HG02798 (cell line): ENCODE measurements around the gene TSHZ2.

Source experiments
- ATAC-seq: cut with Tn5 transposase; IDR thresholded peaks from one replicate; pipeline ENCODE4 v1.9.1; 2021; ENCODE audit warnings: mild to moderate bottlenecking; ENCODE audit not compliant: unreplicated experiment, poor library complexity

The TSHZ2 gene

DNA sequence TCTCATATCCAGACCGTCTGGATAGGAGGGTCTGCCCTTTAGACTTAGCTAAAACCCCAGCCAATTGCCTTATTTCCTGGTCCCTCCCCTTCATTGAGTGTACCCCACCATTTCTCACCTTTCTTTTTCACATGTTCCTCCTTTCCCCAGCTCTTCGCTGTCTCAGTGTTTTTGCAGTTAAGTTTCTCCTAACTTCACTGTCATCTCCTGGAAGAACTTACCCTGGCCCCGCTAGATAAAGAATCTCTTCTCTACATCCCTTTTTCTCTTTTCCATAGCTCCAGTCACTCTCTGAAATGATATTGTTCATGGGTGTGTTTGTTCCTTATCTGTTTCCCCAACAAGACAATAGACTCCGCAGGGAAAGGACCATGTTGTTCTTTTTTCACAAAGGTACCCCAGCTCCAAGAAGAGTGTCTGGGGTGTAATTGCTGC is 208.8 kb downstream of the TSHZ2 start:
- no peak for ATAC-seq

DNA sequence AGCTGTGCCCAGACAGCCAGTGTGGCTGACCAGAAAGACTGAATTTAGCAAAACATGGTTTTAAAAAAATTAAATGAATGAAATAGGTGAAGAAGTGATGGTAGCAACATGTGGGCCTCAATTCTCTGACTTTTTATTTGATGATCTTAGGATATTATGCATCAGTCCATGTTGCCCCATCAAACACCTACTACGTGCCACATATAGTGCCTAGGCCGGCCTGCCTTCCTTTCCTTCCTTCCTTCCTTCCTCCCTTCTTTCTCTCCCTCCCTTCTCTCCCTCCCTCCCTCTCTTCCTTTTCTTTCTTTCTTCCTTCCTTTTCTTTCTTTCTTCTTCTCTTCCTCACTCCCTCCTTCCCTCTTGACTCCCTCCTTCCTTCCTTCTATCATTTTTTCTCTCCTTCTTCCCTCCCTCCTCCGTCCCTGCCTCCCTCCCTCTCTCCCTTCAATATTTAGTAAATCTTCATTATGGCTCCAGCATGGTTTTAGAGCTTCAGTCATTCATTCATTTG is 209.8 kb downstream of the TSHZ2 start:
- ATAC-seq: no peak

DNA sequence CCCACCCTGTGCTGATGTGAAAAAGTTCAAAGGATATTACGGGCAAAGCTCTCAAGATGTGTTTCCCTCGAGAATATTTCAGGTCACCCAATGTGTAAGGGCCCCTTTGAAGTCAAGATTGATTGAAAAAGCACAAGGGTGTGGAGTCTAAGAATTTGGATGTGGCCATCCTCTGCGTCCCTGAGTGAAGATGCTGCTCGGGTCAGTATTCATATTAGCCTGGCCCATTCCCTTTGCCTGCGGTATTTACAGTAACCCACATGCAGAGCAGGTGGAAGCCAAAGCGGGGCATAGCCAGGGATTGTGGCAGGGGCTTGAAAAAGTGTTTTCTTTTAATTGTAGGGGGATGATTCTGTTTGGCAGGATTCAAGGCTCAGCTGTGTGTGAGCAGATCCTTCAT is 211.0 kb downstream of the TSHZ2 start:
- no peak for ATAC-seq

DNA sequence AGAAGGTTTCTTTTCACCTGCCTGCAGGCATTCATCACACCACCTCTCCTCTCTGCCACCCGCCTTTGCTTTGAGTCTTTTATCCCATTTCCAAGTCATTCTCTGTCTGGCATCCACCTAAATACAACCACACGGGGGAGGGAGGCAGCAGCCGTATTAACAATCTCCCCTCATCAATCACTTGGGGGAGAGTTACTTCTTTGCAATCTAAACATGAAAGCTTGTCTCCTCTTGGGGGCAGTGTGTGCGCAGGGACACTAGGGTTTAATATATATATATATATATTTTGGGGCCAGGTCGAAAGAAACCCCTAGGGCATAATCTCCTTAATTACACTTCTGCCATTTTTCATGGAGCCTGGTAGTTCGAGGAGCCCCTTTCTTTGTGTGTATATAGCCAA is 214.5 kb downstream of the TSHZ2 start:
- ATAC-seq: no peak

DNA sequence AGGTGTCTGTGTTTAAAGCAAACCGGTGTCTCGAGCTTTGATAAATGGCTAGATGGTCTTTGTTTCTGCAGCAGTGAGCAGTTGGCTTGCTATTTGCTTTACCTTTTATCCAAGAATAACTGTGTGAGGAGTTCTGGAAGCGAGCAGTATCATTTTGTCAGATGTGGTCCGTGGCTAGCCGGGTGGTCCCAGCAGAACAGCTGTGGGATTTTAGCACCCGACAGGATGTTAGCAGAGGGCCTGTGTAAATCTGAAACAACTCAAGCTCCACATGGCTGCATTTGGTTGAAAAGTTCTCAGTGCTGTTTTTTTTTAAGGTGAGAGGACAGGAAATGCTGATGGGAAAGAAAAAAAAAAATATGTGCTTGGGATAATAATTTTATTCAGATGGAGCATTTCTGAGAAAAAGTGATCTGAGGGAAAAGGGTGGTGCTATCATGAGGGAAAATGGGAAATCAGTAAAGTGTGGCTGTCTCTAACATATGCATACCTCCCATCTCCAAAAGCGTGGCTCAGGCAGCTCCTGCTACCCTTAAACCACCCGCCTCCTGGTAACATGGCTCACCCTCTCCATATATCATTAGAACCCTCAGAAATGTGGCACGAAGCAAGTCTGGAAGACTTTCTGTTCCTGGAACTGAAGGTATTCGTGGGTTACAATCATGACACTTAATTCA is 215.4 kb downstream of the TSHZ2 start:
- no peak for ATAC-seq

DNA sequence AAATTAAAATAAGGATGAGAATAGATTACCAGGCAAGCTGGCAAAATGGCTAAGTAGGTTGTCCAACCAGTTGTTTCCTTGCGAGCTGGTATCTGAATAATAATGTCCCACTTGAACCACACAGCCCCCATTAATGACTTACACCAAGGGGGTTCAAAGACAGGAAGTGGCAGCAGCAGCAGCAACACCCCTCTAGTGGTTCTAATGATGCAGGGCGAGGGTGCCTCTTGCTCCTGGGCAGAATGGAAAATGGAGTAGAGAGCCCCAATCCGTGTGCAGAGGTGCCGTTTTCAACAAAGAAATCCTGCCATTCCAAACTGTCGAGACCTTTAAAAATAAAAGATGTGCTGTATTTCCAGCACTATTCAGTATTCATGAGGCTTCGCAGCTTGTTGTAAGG is 218.1 kb downstream of the TSHZ2 start:
- ATAC-seq: no peak

DNA sequence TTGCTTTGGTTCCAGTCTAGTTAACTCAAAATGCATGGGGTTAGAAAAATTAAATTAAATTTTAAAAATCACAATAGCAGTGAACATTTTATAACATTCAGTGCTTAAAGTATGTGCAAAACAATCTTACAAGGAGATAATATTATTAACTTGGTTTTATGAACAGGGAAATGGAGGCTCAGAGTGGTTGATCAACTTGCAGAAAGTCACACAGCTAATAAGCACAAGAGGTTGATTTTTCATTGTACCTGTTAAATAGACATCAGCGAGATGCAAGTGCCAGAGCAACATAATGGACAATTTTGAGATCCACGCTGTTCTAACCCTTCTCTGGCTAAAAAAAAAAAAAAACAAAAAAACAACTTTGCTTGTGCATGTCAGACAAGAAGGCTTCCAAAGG is 219.8 kb downstream of the TSHZ2 start:
- no peak for ATAC-seq

DNA sequence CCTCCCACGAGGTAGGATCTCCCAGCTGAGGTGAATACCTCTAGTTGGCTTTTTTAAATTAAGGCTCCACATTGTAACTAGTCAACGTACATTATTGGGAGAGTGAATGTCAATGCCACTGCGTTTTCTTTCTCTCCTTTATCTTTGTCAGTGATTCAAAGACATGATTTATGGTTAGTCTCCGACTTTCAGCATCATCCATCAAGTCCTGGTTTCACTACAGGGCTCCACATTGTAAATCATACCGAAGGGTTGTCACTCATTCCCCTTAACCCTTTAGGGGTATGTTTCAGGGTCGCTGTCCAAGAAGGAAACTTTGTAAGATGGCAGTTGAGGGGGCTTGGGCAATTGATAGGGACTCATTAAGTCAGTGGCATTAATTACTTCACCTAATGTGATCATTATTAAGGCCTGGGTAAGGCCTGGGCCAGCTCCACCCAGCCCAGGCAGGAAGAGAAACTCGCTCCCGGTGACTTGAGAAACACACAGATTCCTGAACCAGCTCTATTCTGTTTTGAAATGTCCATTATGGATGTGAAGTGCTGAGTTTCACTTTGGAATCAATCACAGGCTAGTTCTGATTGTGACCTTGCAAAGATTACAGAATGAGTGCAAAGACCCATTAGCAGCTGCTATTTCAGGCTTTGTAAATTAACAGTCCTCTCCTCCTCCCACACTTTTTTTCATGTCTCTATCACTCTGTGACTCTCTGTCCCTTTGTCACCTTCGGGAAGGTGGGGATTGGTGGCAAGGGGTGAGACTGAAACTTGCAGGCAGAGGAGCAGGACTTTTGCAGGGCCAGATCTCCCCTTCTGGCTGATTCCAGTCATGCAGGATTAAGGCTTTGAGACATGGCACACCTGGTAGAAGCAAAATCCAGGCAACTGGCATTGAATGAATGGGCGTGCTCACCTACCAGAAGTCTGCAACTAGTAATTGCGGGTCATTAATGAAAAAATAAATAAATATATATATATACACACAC is 222.4 kb downstream of the TSHZ2 start:
- no peak for ATAC-seq

DNA sequence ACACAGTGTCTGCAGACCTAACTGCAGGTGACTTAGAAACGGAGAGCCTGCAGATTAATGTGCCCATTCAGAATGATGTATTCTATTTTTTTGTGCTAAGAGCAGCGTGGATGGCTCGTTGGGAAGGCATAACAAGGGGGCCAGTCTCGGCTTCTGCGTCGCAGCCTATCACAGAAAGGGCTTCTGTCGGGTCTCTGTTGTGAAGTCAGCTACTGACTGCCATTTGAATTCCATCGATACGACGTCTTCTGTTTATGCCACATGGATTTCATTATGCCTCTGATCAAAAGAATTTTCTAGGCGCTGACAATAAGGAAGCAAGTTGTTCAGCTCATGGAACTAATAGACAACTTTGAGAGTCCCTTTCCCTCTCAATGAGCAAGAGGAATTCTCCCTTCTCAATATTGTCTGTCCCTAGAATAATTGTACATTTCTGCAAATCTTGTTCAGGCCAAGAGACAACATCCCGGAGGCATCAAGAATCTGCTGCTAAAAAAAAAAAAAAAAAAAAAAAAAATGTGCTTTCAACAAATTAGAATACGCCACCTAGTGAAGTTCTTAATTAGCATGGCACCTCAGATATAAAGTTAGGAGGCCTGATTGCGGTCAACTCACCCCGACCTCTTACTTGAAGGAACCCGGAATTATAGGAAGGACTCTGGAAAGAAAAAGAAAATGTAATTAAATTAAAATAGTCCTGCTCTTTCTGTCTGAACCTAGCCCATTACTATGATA is 223.9 kb downstream of the TSHZ2 start:
- no peak for ATAC-seq

DNA sequence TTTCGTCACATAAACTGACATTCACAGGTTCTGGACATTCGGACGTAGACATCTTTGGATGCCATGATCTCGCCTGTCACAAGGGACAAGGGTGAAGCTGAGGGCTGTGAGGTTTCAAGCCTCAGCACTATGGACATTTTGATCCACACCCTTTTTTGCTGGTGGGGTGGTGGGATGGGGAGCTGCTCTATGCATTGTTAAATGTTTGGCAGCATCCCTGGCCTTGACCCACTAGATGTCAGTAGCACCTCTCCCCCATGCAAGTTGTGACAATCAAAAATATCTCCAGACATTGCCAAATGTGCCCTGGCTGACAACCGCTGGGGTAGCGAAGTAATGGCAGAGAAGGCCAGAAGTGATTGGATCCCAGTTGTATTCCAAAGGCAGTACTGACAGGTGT is 229.4 kb downstream of the TSHZ2 start:
- no peak for ATAC-seq

DNA sequence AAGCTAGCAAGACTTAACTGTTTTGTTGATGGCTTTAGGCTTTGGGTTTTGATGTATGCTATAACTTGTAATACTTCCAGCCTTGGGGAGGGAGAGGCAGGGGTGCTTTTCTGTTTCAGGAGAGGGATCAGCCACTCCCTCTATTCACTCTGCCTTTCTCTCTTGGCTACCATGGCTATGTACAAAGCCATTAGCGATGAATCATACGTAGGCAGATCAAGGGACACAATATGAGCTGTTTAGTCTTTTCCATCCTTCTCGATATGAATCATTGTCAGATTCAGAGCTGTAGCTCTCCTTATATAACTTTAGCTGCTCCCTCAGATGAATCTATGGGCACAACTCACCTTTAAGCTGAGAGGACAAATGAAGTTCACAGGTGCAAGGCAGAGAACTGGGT is 230.6 kb downstream of the TSHZ2 start:
- no peak for ATAC-seq

DNA sequence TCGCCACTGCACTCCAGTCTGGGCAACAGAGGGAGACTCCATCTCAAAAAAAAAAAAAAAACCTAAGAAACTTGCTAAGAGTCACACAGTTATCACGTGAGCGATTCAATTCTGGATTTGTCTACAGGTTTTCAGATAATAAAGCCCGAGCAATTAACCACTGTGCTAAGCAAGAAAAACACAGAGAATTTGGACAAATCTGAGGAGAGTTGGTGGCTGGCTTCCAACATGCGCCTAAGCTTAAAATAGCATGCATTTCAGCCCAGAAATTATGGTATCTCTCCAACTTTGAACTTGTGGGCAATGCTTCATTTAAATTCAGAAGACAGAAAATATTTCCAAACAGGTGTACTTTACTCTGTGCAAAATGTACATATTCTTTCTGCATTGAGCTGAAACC is 232.9 kb downstream of the TSHZ2 start:
- no peak for ATAC-seq

DNA sequence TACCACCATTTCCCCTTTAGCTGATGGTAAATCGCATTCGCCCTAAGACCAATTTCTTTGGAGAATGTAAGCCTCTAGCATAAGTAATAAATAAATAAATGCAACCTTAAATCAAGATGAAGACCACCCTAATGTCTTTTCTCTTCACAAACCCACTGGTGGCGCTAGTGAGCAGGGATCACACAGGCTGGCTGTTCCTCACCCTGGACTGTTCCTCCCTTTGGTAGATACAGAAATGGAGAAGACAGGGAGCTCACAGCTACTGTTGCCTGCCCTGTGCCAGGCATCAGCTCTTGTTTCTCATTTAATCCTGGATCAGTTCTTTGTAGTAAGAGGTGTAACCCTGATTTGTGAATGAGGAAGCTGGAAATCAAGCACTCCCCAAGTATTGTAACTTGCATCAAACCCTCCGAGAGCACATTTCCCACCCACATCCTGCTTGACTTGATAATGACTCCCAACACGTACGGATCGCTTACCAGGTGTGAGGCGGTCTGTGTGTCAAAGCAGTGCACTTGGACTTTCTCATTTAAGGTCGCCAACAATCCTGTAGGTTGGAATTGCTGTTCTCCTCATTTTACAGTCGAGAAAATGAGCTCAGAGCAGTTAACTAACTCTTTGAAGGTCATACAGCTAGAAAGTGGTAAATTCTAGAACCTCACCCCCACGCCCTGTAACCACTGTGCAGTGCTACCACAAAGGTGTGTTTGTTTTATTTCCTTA is 236.1 kb downstream of the TSHZ2 start:
- no peak for ATAC-seq

DNA sequence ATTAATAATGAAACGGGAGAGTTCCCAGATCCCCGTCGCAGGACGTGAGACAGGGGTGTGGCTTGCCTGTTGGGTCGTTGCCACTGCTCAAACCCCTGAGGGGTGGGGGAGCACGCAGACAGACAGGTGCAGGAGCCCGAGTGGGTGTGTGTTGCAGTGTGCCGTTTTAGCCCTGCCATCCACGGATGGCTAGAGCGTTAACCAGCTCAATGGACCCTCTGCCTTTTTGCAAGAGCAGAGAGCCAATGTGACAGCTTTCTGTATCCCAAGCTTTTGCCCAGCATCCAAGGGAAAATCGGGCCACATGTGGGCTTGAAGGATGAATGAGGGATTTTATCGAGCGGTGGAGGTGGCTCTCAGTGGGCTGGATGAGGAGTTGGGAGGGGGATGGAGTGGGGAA is 237.9 kb downstream of the TSHZ2 start:
- ATAC-seq: no peak

DNA sequence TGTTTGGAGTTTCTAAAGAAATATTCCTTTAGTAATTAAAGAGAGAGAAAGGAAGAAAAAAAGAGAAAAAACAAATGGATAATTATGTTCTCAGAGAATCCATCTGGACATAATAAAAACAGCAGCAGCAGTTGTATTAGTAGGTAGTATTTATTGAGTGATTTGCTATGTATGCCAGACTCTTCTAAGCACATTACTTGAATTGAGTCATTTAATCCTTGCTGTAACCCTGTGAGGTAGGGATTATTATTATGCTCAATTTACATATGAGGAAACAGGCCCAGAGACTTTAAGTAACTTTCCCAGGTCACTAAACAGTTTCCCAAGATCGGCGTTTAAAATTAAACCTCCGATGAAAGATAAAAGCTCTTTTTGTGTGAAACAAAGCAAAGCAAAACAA is 238.8 kb downstream of the TSHZ2 start:
- ATAC-seq: no peak

DNA sequence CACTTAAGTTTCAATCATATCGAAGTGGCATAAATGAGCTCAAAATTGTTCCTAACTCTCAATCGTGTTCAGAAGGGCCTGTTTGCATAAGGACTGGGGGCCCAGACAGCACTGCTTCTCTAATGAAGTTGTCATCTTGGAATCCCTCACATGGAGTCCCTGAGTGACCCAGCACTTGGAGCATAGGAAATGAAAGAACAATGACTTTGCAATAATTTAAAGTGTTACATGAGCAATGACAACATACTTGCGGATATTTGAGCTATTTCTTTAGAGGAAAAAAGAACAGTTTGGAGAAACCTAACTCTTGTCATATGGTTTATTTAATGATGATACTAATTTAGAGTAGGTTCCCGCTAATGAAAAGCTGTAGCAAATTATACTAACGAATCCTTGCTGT is 239.9 kb downstream of the TSHZ2 start:
- no peak for ATAC-seq

DNA sequence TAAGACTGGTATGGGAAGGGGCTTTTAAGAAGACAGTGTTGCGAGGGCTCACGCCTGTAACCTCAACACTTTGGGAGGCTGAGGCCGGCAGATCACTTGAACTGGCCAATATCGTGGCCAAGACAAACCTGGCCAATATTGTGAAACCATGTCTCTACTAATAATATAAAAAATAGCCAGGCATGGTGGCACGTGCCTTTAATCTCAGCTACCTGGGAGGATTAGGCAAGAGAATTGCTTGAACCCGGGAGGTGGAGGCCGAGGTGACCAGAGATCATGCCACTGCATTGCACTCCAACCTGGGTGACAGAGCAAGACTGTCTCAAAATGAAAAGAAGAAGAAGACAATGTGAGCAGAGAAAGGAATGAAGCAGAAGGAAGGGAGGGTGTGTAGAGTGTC is 242.2 kb downstream of the TSHZ2 start:
- no peak for ATAC-seq

DNA sequence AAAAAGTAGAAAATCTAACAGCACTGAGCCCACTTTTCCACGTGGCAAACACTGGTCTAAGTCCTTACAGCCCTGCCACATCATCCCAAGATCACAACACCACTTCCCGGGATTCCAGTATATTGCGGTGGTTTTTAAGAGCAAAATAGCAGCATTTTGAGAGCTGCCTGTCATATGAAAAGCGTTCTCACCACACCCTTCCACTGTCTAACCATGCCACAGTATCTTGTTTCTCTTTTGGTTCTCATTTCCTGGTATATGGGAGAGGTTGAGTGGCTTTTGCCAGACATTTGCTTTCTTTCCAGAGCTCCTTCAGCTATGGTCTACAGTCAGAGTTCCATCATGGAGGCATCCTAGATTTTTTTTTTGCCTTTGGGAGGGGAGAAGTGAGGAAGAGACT is 243.0 kb downstream of the TSHZ2 start:
- no peak for ATAC-seq

DNA sequence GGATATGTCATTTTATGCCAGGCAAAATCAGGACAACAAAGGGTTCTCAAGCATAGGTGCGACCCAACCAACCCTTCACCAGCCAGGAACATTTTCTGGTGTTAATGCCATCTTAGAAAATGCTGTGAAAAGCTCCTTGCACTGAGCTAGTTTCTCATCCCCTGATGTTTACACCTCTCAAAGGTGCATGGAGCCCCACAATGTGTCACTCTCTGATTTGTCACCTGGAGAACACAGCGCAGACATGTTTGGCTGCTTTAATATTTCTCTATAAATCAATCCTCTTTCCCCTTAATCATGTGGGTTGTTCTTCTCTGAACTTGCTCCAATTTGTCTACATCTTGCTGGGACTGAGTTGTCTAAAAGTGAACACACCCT is 244.3 kb downstream of the TSHZ2 start:
- no peak for ATAC-seq

DNA sequence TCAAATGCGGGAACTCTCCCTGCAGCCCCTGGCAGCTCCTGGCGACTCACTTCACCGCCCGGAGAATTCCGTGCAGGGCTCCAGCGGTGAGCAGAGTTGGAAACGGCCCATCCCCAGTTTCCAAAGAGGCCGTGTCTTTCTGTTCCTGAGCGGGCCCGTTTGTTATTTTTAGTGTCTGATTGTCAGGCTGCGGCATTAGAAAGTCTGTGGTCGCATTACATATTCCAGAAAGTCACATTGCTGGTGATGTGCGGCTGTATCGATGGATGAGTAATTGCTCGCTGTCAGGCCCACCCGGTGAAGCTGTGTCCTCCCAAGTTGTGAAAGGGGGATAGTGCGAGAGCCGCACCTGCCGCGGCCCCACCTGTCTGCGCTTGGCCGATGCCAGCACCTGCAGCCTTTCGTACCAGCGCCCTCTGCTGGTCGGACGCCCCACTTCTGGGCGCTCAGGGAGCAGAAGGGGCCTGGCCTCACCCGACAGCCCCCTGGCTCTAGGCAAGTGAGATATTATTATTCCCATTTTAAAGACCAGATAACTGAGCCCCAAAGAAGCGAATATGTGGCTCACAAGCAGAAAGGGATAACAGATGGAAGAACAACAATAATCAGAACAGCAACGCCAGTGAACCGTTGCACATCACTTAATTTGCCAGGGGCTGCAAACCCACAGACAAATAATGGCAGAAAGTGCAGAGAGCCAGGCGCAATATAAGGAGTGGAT is 244.9 kb downstream of the TSHZ2 start:
- peak; percentile 80 for ATAC-seq
